Stimulated activated CD8-positive, alpha-beta memory T cell treated with anti-CD3 and anti-CD28 coated beads, Interleukin-4, amount 100 ng/mL, for 4 hours (primary cell): ENCODE results near the gene NKD2.

ENCODE experiments used
- DNase-seq, 2 donors: peaks; one replicate each; pipeline ENCODE4 v3.0.0-alpha.2; 2020; ENCODE audit warnings: low read depth in 2 of 2, low spot score in 1 of 2

NKD2 gene

GRCh38 chr5:1041225-1042143 lies 32.9 kb downstream of the NKD2 start:
- no peak for DNase-seq

DNA sequence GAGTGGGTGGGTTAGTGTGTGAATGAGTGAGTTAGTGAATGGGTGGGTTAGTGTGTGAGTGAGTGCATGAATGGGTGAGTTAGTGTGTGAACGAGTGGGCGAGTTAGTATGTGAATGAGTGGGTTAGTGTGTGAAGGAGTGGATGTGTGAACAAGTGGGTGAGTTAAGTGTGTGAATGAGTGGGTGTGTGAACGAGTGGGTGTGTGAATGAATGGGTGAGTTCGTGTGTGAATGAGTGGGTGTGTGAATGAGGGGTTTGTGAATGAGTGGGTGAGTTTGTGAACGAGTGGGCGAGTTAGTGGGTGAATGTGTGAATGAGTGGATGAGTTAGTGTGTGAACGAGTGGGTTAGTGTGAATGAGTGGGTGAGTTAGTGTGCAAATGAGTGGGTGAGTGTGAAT lies 34.0 kb downstream of the NKD2 start:
- DNase-seq, result no peak

DNA sequence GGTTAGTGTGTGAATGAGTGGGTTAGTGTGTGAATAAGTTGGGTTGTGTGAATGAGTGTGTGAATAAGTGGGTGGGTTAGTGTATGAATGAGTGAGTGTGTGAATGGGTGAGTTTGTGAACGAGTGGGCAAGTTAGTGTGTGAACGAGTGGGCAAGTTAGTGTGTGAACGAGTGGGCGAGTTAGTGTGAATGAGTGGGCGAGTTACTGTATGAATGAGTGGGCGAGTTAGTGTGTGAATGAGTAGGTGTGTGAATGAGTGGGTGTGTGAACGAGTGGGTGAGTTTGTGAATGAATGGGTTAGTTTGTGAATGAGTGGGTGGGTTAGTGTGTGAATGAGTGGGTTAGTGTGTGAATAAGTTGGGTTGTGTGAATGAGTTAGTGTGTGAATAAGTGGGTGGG lies 34.7 kb downstream of the NKD2 start:
- no peak for DNase-seq

DNA sequence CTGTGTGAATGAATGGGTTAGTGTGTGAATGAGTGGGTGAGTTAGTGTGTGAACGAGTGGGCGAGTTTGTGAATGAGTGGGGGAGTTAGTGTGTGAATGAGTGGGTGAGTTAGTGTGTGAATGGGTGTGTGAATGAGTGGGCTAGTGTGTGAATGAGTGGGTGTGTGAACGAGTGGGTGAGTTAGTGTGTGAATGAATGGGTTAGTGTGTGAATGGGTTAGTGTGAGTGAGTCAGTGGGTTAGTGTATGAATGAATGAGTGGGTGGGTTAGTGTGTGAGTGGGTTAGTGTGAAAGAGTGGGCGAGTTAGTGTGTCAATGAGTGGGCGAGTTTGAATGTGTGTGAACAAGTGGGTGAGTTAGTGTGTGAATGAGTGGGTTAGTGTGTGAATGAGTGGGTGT lies 35.5 kb downstream of the NKD2 start:
- DNase-seq, result no peak

GRCh38 chr5:1045960-1046560 lies 37.5 kb downstream of the NKD2 start:
- no peak for DNase-seq

DNA sequence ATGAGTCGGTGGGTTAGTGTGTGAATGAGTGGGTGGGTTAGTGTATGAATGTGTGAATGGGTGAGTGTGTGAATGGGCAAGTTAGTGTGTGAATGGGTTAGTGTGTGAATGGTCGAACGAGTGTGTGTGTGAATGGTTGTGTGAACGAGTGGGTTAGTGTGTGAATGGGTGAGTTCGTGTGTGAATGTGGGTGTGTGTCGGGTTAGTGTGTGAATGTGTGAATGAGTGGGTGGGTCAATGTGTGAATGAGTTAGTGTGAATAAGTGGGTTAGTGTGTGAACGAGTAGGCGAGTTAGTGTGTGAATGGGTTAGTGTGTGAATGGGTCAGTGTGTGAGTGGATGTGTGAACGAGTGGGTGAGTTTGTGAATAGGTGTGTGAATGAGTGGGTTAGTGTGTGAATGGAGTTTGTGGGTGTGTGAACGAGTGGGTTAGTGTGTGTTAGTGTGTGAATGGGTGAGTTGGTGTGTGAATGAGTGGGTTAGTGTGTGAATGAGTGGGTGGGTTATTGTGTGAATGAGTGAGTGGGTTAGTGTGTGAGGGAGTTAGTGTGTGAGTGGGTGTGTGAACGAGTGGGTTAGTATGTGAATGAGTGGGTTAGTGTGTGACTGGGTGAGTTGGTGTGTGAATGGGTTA lies 38.8 kb downstream of the NKD2 start:
- DNase-seq, result no peak

DNA sequence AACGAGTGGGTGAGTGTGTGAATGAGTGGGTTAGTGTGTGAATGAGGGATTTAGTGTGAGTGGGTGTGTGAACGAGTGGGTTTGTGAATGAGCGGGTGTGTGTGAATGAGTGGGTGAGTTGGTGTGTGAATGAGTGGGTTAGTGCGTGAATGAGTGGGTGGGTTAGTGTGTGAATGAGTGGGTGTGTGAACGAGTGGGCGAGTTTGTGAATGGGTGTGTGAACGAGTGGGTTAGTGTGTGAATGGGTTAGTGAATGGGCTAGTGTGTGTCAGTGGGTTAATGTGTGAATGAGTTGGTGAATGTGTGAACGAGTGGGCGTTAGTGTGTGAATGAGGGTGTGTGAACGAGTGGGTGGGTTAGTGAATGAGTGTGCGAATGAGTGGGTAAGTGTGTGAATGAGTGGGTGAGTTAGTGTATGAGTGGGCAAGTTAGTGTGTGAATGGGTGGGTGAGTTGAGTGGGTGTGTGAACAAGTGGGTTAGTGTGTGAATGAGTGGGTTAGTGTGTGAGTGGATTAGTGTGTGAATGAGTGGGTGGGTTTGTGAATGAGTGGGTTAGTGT lies 39.6 kb downstream of the NKD2 start:
- DNase-seq, result no peak

GRCh38 chr5:1048861-1049838 lies 40.5 kb downstream of the NKD2 start:
- DNase-seq, result no peak

- no peak for DNase-seq
These were observed 42.1 kb downstream of the NKD2 start for GRCh38 chr5:1050423-1051365.

DNA sequence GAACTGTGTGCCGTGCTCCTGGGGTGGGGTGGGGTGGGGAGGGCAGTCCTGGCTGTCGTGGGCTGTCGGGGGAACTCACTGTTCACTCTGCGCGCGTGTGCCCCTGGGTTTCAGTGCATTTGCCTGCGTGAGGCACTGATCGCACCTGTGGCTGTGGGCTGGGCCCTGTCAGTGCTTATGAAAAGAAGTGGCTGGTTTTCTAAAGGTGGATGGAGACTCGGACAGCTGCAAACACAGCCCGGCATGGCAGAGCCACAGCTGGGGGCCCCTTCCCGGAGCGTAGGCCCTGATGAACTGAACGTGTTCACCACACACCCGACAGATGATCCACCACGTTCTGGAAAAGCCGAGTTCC lies 42.7 kb downstream of the NKD2 start:
- no peak for DNase-seq

GRCh38 chr5:1052076-1052475 lies 43.5 kb downstream of the NKD2 start:
- no peak for DNase-seq

GRCh38 chr5:1052641-1053390 lies 44.2 kb downstream of the NKD2 start:
- DNase-seq, result no peak

GRCh38 chr5:1053391-1054017 lies 44.9 kb downstream of the NKD2 start:
- no peak for DNase-seq

- DNase-seq, result no peak
These were observed 45.6 kb downstream of the NKD2 start for GRCh38 chr5:1054018-1054798.

- no peak for DNase-seq
These were observed 46.5 kb downstream of the NKD2 start for GRCh38 chr5:1054799-1055775.

GRCh38 chr5:1055896-1056610 lies 47.5 kb downstream of the NKD2 start:
- no peak for DNase-seq
